Stimulated activated CD4-positive, alpha-beta T cell treated with anti-CD3 and anti-CD28 coated beads, Interleukin-12 subunit alpha, Interleukin-12 subunit beta, amount 100 ng/mL, for 24 hours (primary cell): Measurements from ENCODE around the gene COA5.

ENCODE experiments used
- DNase-seq, 2 experiments: peaks; one replicate each; pipeline ENCODE4 v3.0.0-alpha.2; 2020; ENCODE audit warnings: low read depth in 2 of 2

COA5 gene

GRCh38 chr2:98552499-98553179 is 55.7 kb downstream of the COA5 start:
- DNase-seq: no peak

- DNase-seq: peak in 1 of 2 experiments; percentile 32
These were observed 57.0 kb downstream of the COA5 start for GRCh38 chr2:98551316-98551715.

DNA sequence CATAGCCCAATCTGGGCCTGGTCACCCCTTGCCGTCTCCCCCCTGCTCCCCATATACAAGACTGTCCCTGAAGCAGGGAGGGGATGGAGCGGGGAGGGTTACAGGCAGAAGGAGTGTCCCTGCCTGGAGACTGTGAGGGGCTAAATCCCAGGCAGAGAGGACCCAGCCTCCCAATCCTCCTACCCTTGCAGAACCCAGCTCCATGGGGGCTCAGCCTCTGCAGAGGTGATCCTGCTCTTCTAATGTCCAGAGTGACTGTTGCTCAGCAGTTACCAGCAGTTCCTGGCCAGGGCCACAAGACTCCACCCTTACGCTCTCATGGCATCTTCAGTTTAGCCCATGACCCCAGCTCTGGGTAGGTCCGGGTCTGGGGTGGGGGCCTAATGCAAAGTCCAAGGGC is 58.1 kb downstream of the COA5 start:
- no peak for DNase-seq
